NK-92 treated with Interleukin-12 subunit alpha and Interleukin-12 subunit beta, amount 100 ng/mL, for 24 hours (cell line): ENCODE data around the gene KIF9.
"Not testable (repeated sequence)": the region's sequence is repeated elsewhere in the genome, so short reads cannot be mapped to it uniquely, and the experiment has no call there.

ENCODE experiments used
- DNase-seq: peaks from one replicate; lab custom pipeline; 2025; lab: John Stamatoyannopoulos, UW

Gene KIF9, protein sequence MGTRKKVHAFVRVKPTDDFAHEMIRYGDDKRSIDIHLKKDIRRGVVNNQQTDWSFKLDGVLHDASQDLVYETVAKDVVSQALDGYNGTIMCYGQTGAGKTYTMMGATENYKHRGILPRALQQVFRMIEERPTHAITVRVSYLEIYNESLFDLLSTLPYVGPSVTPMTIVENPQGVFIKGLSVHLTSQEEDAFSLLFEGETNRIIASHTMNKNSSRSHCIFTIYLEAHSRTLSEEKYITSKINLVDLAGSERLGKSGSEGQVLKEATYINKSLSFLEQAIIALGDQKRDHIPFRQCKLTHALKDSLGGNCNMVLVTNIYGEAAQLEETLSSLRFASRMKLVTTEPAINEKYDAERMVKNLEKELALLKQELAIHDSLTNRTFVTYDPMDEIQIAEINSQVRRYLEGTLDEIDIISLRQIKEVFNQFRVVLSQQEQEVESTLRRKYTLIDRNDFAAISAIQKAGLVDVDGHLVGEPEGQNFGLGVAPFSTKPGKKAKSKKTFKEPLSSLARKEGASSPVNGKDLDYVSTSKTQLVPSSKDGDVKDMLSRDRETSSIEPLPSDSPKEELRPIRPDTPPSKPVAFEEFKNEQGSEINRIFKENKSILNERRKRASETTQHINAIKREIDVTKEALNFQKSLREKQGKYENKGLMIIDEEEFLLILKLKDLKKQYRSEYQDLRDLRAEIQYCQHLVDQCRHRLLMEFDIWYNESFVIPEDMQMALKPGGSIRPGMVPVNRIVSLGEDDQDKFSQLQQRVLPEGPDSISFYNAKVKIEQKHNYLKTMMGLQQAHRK

DNA sequence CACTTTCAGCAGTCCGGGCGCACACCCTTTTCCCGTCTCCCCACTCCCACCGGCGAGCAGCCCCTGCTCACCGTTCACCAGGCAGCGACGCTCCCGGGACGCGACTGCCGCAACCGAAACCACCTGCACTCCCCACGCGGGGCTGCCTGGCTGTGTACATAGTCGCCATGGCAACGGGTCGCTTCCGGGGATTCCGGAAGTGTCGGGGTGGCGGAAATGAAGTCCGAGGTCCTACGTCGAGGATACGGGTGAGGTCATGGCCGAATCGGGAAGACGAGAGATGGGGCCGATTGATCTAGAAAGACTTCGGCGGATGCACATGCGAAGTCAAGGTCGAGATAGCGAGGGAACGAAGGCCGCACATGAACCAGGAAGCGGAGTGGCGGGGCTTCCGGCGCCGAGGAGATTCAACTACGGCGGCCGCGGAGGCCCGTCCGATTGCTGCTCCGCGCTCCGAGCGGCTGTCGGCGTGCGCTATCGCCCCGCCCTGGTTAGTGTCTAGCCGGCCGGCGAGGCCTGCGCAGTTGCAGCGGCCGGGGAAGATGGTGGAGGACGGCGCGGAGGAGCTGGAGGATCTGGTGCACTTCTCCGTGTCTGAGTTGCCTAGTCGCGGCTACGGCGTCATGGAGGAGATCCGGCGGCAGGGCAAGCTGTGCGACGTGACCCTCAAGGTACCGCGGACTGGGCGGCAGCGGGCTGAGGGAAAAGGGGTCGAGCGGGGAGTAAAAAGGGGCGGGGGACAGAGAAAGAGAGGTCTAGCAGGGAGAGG lies at the start of gene KIF9, which contains the start of gene KLHL18:
Gene KIF9 (minus strand): TSS at position 376 of the 769 bp plus-strand sequence. CDS start 5,425 bp downstream, outside the sequence.
Gene KLHL18 (plus strand): TSS at position 521 of the 769 bp plus-strand sequence. CDS start 22 bp downstream, at position 543.
- peak; percentile 86 for DNase-seq

DNA sequence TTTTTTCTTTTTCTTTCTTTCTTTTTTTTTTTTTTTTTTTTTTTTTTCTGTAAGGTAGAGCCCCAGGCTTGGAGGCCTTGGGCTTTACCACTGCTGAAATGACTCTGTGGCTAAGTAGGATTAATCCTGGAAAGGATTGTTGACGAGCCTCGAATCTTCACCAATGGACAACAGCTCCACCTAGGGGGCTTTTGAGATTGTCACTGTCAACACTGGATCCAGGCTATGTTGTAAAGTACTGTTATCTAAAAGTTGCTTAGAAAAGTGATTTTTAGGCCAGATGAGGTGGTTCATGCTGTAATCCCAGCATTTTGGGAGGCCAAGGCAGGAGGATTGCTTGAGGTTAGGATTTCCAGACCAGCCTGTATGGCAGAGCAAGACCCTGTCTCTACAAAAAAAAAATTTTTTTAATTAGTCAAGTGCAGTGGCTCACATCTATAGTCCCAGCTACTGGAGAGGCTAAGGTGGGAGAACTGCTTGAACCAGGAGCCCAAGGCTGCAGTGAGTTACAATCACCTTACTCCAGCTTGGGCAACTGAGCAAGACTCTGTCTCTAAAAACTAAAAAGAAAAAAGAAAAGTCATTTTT lies 41.8 kb upstream of the KIF9 start:
- no peak for DNase-seq

DNA sequence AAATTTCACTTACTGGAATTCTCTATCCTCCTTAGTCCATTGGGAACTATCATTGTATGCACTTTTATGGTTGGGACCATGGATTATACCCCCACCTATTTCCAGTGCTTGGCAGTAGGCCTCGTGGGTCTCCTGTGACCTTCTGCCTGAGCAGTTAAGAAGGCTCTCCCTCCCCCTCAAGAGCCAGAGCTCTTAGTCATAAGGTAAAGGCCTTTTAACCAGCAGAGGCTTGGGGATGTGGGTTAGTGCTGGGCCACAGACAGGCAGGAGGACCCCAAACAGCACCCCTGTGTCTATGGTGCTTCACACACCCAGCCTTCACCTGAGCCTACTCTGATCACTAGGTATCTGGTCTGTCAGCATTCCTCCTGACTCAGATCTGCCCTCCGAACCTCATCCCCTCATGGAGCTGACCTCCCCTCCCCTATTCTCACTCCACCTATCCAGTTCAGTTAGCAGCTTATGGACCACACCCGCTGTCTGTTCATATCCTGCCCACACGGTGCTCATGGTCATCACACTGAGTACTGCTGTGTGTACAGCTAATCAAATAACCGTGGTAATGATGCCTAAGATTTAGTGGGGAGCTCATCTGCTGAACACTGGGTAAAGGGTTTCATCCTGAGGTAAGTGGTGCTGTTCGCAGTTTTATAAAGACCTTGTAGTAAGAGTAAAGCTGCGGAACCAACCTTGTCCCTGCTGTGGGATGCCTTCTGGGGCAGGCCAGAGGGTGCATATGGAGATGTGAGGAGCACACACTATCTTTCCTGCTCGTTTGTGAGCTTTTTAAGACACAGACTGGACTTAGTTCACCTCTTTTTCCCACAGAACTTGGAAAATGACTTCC lies 41.1 kb upstream of the KIF9 start:
- no peak for DNase-seq

DNA sequence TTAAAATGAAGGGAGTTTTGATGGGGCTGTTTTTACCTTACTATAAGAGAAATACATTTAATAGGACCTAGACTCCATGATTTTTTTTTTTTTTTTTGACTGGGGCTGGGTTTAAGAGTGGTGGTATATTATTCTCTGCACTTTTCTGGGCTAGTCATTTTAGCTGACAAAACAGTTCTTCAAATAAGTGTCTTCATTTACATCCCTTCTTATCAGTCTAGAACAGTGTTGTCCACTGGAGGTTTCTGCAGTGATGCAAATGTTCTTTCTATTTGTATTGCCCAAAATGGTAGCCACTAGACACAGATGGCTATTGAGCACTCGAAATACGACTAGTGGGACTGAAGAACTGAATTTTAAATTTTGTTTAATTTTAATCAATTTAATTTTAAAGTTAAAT lies 37.4 kb upstream of the KIF9 start:
- DNase-seq, result no peak

DNA sequence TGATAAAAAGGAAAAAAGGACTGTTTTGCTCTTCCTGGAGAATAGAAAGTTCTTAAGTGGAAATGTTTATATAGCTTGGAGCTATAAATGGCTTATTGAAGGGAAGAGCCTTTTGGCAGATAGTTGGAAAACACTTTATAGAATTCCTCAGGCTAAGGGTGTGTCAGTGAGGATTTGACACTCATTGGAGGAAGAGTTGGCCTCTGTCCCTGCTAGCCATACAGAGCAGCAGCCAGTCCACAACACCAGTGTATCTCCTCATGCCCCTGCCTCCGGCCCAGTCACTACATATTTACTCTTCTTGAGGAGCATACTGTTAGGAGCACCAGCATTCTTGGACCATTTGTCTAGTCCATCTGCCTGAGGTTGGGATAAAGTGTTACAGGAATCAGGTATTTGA lies 36.3 kb upstream of the KIF9 start:
- no peak for DNase-seq

DNA sequence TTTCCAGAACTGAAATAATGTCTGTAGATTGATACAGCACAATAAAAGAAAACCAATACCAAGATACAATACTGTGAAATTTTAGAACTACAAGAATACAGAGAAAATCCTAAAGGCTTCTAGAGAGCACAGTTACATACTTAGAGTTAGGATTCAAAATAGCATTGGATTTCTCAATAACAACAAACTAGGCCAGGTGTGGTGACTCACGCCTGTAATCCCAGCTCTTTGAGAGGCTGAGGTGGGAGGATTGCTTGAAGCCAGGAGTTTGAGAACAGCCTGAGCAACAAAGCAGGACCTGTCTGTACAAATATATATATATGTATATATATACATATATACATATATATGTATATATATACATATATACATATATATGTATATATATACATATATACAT lies 33.6 kb upstream of the KIF9 start:
- DNase-seq, result not testable (repeated sequence)

DNA sequence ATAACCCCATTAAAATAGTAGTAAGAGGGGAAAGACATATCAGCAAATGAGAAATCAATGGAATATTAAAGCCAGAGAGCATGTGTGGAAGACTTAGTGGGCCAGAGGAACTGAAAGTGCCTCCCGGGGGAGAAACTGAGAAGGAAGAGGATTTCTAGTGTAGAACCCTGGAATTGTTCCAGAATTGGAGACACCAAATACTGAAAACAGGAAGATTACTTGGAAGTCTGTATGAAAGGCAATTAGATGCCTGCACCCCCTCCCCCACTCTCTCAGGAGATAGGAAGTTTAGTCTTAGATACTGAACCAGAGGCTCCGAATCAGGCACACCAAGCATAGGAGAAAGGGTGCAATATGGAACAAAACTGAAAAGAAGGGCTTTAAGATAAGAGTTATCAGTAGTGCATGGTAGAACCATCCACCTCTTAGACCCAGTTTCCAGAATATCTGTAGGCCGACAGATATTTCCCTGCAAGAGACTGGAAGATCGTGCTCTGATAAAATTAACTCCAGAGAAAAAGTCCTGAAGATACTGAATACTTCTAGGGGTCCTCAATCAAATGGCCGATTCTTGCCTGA lies 32.6 kb upstream of the KIF9 start:
- no peak for DNase-seq

DNA sequence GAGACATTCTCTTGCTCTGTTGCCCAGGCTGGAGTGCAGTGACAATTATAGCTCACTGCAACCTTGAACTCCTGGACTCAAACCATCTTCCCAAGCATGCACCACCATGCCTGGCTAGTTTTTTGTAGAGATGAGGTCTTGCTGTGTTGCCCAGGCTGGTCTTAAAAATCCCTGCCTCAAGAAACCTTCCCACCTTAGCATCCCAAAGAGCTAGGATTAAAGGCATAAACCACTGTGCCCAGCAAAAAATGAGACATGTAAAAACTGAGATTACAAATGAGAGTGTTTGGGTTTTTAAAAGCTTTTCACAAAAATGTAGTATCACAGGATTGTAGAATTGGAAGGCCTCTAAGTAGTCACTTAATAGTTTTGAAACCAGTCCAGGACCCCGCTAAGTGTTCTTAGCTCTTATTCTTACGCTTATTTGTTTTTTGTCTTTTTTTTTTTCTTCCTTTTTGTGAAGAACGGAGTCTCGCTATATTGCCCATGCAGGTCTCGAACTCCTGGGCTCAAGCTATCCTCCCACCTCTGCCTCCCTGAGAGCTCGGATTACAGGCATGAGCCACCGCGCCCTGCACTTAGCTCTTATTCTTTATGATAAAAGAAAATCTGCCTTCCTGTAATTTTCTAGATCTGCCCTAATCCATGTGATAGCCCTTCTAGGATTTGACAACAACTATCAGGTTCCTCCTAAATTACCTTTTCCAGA lies 31.6 kb upstream of the KIF9 start:
- no peak for DNase-seq

DNA sequence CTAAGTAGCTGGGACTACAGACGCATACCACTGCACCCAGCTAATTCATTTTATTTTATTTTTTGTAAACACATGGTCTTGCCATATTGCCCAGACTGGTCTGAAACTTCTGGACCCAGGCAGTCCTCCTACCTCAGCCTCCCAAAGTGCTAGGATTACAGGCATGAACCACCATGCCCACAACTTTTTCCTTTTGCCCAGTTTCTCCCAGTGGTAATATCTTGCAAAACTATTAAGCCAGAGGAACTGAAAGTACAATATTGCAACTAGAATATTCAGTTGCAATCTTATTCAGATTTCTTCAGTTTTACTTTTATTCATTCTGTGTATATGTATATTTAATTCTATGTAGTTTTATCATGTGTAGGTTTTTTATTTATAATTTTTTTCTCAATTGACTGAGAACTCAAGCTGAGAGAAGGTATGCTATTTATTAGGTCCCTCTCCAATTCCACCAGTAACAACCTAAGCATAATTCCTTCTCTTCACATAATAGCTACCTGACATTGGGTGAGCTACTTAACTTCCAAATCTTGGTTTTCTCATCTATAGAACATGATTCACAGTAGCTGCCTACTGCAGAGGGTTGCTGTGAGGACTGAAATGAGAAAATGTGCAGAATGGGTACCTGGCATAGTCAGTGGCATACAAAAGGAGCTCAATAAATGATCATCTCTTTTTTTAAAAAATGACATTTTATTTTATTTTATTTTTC lies 30.9 kb upstream of the KIF9 start:
- DNase-seq, result no peak

DNA sequence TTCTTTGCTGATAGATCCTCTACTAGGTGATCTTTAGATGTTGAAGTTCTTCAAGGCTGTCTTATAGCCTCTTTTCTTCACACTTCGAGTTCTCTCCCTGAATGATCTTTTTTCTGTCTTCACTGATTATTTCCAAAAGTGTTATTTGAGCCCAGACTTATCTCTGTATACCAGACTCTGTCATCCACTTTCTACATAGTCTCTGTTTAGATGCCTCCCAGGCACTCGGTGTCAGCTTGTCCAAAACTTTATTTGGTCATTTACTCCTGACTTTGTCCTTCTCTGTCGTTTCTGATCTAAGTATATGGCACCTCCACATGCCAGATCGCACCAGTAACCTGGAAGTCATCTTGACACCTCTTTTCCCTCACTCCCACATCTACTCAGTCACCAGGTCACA lies 27.8 kb upstream of the KIF9 start:
- no peak for DNase-seq

DNA sequence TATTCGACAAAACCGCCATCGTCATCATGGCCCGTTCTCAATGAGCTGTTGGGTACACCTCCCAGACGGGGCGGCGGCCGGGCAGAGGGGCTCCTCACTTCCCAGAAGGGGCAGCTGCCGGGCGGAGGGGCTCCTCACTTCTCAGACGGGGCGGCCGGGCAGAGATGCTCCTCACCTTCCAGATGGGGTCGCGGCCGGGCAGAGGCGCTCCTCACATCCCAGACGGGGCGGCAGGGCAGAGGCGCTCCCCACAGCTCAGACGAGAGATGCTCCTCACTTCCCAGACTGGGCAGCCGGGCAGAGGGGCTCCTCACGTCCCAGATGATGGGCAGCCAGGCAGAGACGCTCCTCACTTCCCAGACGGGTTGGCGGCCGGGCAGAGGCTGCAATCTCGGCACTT lies 26.6 kb upstream of the KIF9 start:
- not testable (repeated sequence) for DNase-seq

DNA sequence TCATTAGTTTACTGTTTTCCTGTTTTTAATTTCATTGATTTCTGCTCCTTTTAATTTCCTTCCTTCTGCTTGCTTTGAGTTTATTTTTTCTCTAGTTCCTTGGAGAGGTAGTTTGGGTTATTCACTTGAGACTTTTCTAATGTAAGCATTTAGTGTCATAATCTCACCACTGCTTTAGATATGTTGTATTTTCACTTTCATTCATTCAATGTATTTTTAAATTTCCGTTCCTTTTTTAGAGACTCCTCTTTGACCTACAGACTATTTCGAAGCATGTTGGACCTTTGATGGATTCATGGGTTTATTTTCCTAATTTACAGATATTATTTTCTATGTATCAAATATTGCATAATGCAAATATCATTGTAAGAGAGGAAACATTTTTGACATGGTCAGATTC lies 23.4 kb upstream of the KIF9 start:
- DNase-seq, result no peak

DNA sequence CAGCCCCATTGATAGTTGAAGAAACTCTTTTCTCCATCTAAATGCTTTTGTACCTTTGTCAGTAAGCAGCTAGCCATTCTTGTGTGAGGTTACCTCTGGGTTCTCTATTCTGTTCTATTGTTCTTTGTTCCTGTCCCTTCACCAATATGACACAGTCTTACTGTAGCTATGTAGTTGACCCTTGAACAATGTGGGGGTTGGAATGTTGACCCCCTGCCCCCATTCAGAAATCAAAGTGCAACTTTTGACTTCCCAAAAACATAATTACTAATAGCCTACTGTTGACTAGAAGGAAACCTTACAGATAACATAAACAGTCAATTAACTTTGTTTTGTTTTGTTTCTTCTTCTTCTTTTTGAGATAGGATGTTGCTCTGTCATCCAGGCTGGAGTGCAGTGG lies 18.9 kb upstream of the KIF9 start:
- no peak for DNase-seq

DNA sequence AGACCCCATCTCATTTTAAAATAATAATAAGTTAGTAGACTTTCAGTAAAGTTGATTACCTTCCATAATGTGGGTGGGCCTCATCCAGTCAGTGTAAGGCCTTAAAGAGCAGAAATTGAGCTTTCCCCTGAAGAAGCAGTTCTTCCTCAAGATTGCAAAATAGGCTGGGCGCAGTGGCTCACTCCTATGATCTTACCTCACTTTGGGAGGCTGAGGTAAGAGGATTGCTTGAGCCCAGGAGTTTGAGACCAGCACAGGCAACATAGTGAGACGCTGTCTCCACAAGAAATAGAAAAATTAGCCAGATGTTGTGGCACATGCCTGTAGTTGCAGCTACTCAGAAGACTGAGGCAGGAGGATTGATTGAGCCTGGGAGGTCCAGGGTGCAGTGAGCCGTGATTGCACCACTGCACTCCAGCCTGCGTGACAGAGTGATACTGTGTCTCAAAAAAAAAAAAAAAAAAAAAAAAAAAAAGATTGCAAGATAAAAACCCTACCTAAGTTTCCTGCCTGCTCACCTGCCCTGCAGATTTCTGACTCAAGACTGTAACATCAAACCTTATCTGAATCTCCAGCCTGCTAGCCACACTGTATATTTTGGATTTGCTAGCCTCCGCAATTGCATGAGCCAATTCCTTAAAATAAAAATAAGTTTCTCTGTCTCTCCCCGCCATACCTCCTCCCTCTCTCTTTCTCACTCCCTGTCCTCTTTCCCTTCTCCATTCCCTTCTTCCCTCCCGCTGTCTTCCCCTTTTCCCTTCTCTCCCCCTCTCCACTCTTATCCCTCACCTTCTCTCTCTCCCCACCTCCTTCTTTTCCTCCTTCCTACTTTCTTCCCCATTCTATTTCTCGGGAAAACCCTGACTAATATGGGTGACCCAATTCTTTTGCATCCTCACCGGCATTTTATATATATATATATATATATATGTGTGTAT lies 17.1 kb upstream of the KIF9 start:
- DNase-seq, result no peak

DNA sequence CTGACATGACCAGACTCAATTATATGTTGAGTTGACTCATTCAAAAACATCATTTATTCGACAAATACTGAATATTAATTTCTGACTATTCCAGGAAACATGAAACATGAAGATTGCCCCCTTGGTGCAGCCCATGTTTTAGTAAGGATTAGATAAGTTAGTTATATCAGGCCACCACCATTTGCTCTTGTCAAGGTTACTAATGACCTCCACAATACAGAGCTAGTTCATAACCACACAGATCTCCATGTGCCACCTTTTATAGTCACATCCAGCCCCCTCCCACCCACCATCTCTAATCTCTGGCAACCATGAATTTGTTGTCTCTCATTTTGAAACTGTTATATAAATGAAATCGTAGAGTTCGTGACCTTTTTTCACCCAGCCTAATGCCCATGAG lies 15.8 kb upstream of the KIF9 start:
- no peak for DNase-seq

DNA sequence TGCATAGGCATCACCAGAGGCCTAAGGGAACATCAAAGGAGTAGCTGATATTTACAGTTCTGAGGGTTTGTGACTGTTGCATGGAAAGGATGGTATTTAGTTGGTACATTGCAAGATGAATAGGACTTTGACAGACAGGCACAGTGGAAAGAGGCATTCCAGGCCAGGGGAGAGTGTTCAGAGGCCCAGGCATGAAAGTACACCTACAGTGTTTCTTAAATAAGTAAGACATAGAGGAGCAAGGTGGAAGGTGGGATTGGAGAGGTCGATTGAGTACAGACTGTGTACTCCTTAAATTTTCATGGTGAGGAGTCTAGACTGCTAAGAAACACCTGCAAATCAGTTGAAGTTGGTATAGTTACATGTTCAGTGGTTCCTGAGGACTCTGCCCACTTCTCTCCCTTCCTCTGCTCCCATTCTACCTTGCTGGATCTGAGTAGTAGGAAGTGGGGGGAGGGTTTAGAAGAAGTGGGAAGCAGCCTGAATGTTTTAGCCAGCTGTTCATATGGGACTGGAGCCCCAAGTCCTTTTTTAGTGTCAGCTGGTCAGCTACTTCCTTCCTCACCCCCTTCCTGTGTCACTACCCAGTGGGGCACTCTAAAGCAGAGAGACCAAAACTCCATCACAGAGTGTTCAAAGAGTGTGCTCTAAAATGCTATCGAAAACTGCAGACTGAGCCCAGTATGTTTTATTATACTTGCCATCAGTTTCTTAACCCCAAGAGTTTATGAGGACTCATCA lies 14.1 kb upstream of the KIF9 start:
- DNase-seq, result no peak

DNA sequence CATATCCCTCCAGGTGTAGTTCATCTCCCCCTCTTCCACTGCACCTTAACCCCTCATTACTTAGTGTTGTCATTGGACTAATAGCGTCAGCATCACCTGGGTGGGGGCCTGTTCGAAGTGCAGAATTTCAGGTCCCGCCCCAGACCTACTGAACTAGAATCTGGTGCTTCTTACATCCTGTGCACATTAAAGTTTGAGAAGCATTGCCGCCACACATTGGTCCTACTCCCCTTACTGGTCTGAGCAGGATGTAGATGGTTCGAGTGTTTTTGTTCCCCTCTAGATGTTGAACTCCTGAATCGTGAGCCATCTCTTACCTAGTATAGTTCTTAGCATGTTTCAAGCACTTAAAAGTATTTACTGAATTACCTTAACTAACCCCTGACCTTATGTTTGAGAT lies 13.4 kb upstream of the KIF9 start:
- no peak for DNase-seq

DNA sequence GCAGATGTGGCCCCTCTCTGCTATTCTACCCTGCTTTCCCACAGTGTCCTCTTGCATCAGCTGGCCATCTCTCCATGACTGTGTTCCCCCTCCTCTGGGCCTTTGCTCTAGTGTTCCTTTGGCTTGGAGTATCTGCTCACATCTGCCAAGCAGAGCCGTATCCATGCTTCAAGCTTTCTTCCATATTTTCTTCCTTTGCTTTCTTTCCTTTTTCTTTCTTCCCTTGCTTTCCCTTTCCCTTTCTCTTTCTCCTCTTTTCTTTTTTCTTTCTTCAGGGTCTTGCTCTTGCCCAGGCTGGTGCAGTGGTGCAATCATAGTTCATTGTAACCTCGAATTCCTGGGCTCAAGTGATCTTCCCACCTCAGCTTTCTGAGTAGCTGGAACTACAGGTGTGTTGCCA lies 12.7 kb upstream of the KIF9 start:
- DNase-seq, result no peak
